Measurements from ENCODE around the gene BPIFA3. TPM values are rescaled to one million over a fixed set of nuclear protein-coding genes. Genes with fewer than 3 reads are reported as not detected.
A peak's percentile ranks its signal among the peaks of the same experiment; 100 is the strongest.

BPIFA3 gene
- total and polyA plus RNA-seq, 9 of the 15 experiments (the other 6 are each of a cell fraction or from before 2014, with no cell fraction given), result not detected

GRCh38 chr20:33257237-33257636, 40.1 kb downstream of the BPIFA3 start (continued):
- no peak for TF ChIP-seq ARID4B (CRISPR knock-in tag; IDR thresholded peaks at IDR 0.05)
- no peak for TF ChIP-seq CREM (IDR thresholded peaks at IDR 0.05; ENCODE audit: low read depth)
- TF ChIP-seq PRMT5 (CRISPR knock-in tag; IDR thresholded peaks at IDR 0.05), result no peak
- no peak for TF ChIP-seq ZBTB7A (IDR thresholded peaks at IDR 0.05; ENCODE audit: borderline replicate concordance, control insufficient read depth, low read depth, low read length)
- no peak for TF ChIP-seq TAF7 (tag; IDR thresholded peaks at IDR 0.05)
- no peak for TF ChIP-seq DIDO1 (tag; IDR thresholded peaks at IDR 0.05; ENCODE audit: low read depth)
- TF ChIP-seq ESRRB (CRISPR knock-in tag; IDR thresholded peaks at IDR 0.05; ENCODE audit: borderline replicate concordance), result no peak
- peak; percentile 59; the same call in 1 of the 2 replicates for TF ChIP-seq JUN (IDR thresholded peaks at IDR 0.05; ENCODE audit: borderline replicate concordance, low read depth, low read length)
- no peak for TF ChIP-seq JUN (CRISPR knock-in tag; IDR thresholded peaks at IDR 0.05; ENCODE audit: borderline replicate concordance)
- TF ChIP-seq ZNF589 (CRISPR knock-in tag; IDR thresholded peaks at IDR 0.05; ENCODE audit: low read depth), result peak; percentile 49; the same call in 1 of the 2 replicates
- no peak for TF ChIP-seq NR2C2 (CRISPR knock-in tag; IDR thresholded peaks at IDR 0.05)
- TF ChIP-seq NR2C2 (tag; IDR thresholded peaks at IDR 0.05), result no peak
- TF ChIP-seq CXXC5 (CRISPR knock-in tag; IDR thresholded peaks at IDR 0.05), result peak; percentile 39; the same call in 1 of the 2 replicates
- peak; percentile 77 for TF ChIP-seq TCF3 (CRISPR knock-in tag; IDR thresholded peaks at IDR 0.05)
- TF ChIP-seq ATF3 (IDR thresholded peaks at IDR 0.05), result peak; percentile 84
- 0 out of 2 replicates have a peak, but pooled peaks have one; percentile 38 for TF ChIP-seq ATF3 (CRISPR knock-in tag; conservative IDR thresholded peaks at IDR 0.05)
- peak; percentile 40 for TF ChIP-seq ZFX (CRISPR knock-in tag; IDR thresholded peaks at IDR 0.05)
- TF ChIP-seq IFI16 (CRISPR knock-in tag; IDR thresholded peaks at IDR 0.05), result no peak
- no peak for TF ChIP-seq ZNF224 (CRISPR knock-in tag; IDR thresholded peaks at IDR 0.05)
- TF ChIP-seq ZNF518B (CRISPR knock-in tag; IDR thresholded peaks at IDR 0.05), result no peak
- no peak for TF ChIP-seq ZNF146 (CRISPR knock-in tag; IDR thresholded peaks at IDR 0.05; ENCODE audit: unreplicated experiment)
- no peak for TF ChIP-seq EP400 (IDR thresholded peaks at IDR 0.05)

Data from K562 (cell line).